Heart right ventricle (tissue), 16 donors: ENCODE data around the gene ZIC1. TPM values are rescaled to one million over a fixed set of nuclear protein-coding genes. Genes with fewer than 3 reads are reported as not detected.

Experiments used
- ATAC-seq, 8 donors: fragments of 200-7000 bp; cut with Tn5 transposase; one replicate each; pipeline ENCODE4 v1.9.1; 2020; ENCODE audit warnings: mild to moderate bottlenecking in 8 of 8, moderate library complexity in 8 of 8, moderate number of reproducible peaks in 1 of 8
- DNase-seq, 2 donors: peaks; one replicate each; pipeline ENCODE4 v3.0.0-alpha.2; 2020
- H3K27ac ChIP-seq, 10 donors: fragments of 200-600 bp; sonication (generic) in 2 of 10; one replicate each; pipeline versions ENCODE4 v1.5.0 to v1.8.0; 2020 to 2022; ENCODE audit warnings: mild to moderate bottlenecking in 3 of 10
- H3K27me3 ChIP-seq, 7 donors: fragments of 200-600 bp; one replicate each; pipeline ENCODE4 v1.8.0; 2021 to 2022; ENCODE audit warnings: mild to moderate bottlenecking in 2 of 7
- H3K36me3 ChIP-seq, 9 donors: fragments of 200-600 bp; sonication (generic) in 1 of 9; one replicate each; pipeline versions ENCODE4 v1.5.0 to v1.8.0; 2020 to 2022; ENCODE audit warnings: mild to moderate bottlenecking in 2 of 9
- H3K4me1 ChIP-seq, 9 donors: fragments of 200-600 bp; sonication (generic) in 1 of 9; one replicate each; pipeline versions ENCODE4 v1.5.0 to v1.8.0; 2020 to 2022; ENCODE audit warnings: mild to moderate bottlenecking in 4 of 9
- H3K4me3 ChIP-seq, 10 donors: fragments of 200-600 bp; sonication (generic) in 2 of 10; one replicate each; pipeline versions ENCODE4 v1.5.0 to v1.8.0; 2020 to 2022; ENCODE audit warnings: mild to moderate bottlenecking in 7 of 10, moderate library complexity in 2 of 10
- H3K9me3 ChIP-seq, 11 donors: fragments of 200-600 bp in 10 of 11; sonication (generic) in 2 of 11; one replicate each; pipeline versions ENCODE4 v1.5.0 to v1.8.0; 2013 to 2022; ENCODE audit warnings: mild to moderate bottlenecking in 2 of 11, control low read depth in 1 of 11, moderate library complexity in 1 of 11
- WGBS, 2 donors: extraction: QIAGEN DNeasy Blood & Tissue Kit; methylation state at CpG; one replicate each; pipeline ENCODE4 v1.1.7; 2013; ENCODE audit warnings: inconsistent platforms in 1 of 2; 5-methylcytosine and 5-hydroxymethylcytosine counted together
- intact Hi-C, 10 donors: fragments of 100-400 bp; cut with DNase I; formaldehyde crosslinking; loops; one replicate each; pipeline versions ENCODE4 v1.11.1 to v1.14.2; 2022
- polyA plus RNA-seq, 2 donors: library from polyadenylated mRNA; stranded (reverse); fragments of 200-250 nt; gene quantifications; one replicate each; pipeline ENCODE4 v1.2.3, GENCODE V29; 2013
- total RNA-seq, 10 donors: library from RNA; stranded (reverse); fragmentation: NEBNext Ultra II Directional in 3 of 10; extraction: Animal tissue kit (Norgen Biotek cat#: 25700) in 3 of 10; gene quantifications; one replicate each; pipeline versions ENCODE4 v1.2.1 to v1.2.4, GENCODE V29; 2021 to 2023
- TF ChIP-seq, protein P1 (sequence below), 9 donors: fragments of 200-600 bp; sonication (generic) in 2 of 9; IDR thresholded peaks; one replicate each; pipeline versions ENCODE4 v1.5.0 to v1.8.0; 2021 to 2022; ENCODE audit warnings: antibody characterized with exemption in 9 of 9, mild to moderate bottlenecking in 5 of 9, moderate library complexity in 1 of 9
- donor health status: Arrhythmogenic right ventricular cardiomyopathy.
- donor health status: ischemic (EF 13 %, LVEDD 7.1; RV severe dilation, severe dysfunction).
- donor health status: healthy with polysubstance abuse.
- donor health status: DM: no; HTN: yes; CAD: no.
- donor health status: DM: no; HTN: no; CAD: no.
- donor health status: ischemic (EF 25% LVEDD 6.9; RV normal size, moderate dysfunction).
- donor health status: ischemic (EF 25% LVEDD 5.7; RV mildly dilated, moderate dysfunction).
- donor health status: healthy.
- donor health status: DM: yes; HTN: yes; CAD: no.
- donor health status: Ischemic cardiomyopathy.
- donor health status: ischemic (EF 35%, LVEDD 5.7; RV mildly dilated, moderate dysfunction).
- donor health status: nonischemic (EF 11% LVEDD 7.7; RV severe dilation, severe dysfunction).
- donor health status: DM: yes; HTN: yes; CAD: no.
- donor health status: PGD.
- donor health status: ischemic (EF 29% LVEDD 5.4; RV normal size, mild dysfunction).
- donor health status: nonischemic (EF 23%, LVEDD 6.1; RV moderate dilation, normal function).

The ZIC1 gene
- total and polyA plus RNA-seq, 12 donors = not detected

DNA sequence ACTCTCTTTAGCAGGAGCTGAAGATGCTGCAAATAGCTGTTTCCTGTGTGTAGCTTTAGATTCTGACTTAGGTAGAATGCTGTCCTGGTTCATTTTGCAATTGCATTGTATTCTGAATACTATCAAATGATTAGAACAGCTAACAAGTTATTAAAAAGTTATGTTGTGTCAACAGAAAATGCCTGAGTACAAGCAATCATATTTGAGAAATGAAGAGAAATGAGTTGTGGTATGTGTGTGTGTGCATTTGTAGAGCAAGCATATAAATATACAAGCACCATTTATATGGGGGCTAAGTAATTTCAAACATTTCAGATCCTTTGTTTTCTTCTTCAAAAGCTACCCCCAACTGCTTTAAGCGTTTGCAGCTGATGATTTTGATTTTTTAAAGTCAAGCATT, 7.8 kb downstream of the ZIC1 start:
- H3K27ac ChIP-seq = no peak overlapping the region
- peaks cover 39 to 100% (median 99%) of the 10 kb centered on the region in 7 donors for H3K27me3 ChIP-seq
- TF ChIP-seq, protein P1, sequence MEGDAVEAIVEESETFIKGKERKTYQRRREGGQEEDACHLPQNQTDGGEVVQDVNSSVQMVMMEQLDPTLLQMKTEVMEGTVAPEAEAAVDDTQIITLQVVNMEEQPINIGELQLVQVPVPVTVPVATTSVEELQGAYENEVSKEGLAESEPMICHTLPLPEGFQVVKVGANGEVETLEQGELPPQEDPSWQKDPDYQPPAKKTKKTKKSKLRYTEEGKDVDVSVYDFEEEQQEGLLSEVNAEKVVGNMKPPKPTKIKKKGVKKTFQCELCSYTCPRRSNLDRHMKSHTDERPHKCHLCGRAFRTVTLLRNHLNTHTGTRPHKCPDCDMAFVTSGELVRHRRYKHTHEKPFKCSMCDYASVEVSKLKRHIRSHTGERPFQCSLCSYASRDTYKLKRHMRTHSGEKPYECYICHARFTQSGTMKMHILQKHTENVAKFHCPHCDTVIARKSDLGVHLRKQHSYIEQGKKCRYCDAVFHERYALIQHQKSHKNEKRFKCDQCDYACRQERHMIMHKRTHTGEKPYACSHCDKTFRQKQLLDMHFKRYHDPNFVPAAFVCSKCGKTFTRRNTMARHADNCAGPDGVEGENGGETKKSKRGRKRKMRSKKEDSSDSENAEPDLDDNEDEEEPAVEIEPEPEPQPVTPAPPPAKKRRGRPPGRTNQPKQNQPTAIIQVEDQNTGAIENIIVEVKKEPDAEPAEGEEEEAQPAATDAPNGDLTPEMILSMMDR (IDR thresholded peaks at IDR 0.05) = no peak
- ATAC-seq (no peak), DNase-seq (no peak)
- intact Hi-C loops = no loop called here
- peaks cover 4 to 36% (median 20%) of the 10 kb centered on the region in 9 donors for H3K4me1 ChIP-seq
- peaks cover 0 to 2% (median 0%) of the 10 kb centered on the region in 11 donors for H3K9me3 ChIP-seq
- no peak overlapping the region for H3K4me3 ChIP-seq
- H3K36me3 ChIP-seq = no peaks in the 10 kb centered on the region
- WGBS, 2 donors = 31 to 32% methylated on average over 1 of the region's 1 CpG

GRCh38 chr3:147417551-147418295, 8.6 kb downstream of the ZIC1 start:
- no peak overlapping the region for H3K4me3 ChIP-seq
- peaks cover 39 to 100% (median 99%) of the 10 kb centered on the region in 7 donors for H3K27me3 ChIP-seq
- H3K9me3 ChIP-seq = peaks cover 0 to 2% (median 0%) of the 10 kb centered on the region in 11 donors
- 40 to 46% methylated on average over 7 of the region's 7 CpGs for WGBS, 2 donors
- intact Hi-C loops = no loop called here
- no peak for DNase-seq
- no peak overlapping the region for H3K27ac ChIP-seq
- H3K4me1 ChIP-seq = peaks cover 4 to 28% (median 18%) of the 10 kb centered on the region in 9 donors
- ATAC-seq = no peak
- H3K36me3 ChIP-seq = no peaks in the 10 kb centered on the region
- TF ChIP-seq, protein P1 (IDR thresholded peaks at IDR 0.05) = no peak

DNA sequence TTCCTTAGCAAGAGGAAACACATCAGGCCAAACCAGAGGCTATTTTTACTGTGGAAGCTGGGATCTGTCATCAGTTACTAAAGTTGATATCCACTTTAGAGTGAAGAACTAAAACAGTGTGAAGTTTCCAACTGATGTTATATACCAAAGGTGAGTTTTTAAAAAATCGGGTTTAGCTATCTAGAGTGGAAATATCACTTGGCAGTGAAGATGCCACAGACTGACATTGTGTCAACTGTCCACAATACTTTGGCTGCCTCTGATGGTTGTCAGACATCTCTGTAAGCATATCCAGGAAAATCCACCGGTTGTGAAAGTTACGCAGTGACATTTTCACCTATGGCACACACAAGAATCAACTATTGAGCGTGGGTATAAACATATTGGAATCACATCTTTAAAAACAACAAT, 9.2 kb downstream of the ZIC1 start:
- Histone ChIP-seq H3K4me3 (no peak overlapping the region), H3K27me3 (peaks cover 40 to 100% (median 99%) of the 10 kb centered on the region in 7 donors), H3K4me1 (peaks cover 4 to 21% (median 12%) of the 10 kb centered on the region in 9 donors), H3K27ac (no peak overlapping the region), H3K9me3 (peaks cover 0 to 2% (median 0%) of the 10 kb centered on the region in 11 donors), H3K36me3 (no peaks in the 10 kb centered on the region)
- WGBS, 2 donors = 20 to 25% methylated on average over 4 of the region's 4 CpGs
- no peak for ATAC-seq
- intact Hi-C loops = no loop called here
- TF ChIP-seq, protein P1 (IDR thresholded peaks at IDR 0.05) = no peak
- no peak for DNase-seq

GRCh38 chr3:147418808-147419701, 9.9 kb downstream of the ZIC1 start:
- Histone ChIP-seq H3K36me3 (no peaks in the 10 kb centered on the region), H3K4me3 (peak overlapping the region in 5 of 10 donors; percentile 3 to 29 (median 14)), H3K9me3 (peaks cover 0 to 2% (median 0%) of the 10 kb centered on the region in 11 donors), H3K27ac (no peak overlapping the region), H3K27me3 (peaks cover 40 to 100% (median 100%) of the 10 kb centered on the region in 7 donors), H3K4me1 (peaks cover 4 to 22% (median 9%) of the 10 kb centered on the region in 9 donors)
- ATAC-seq (peak in 1 of 8 donors; percentile 19), DNase-seq (no peak)
- TF ChIP-seq, protein P1 (IDR thresholded peaks at IDR 0.05) = no peak
- intact Hi-C loops = no loop called here
- WGBS, 2 donors = 2 to 3% methylated on average over 54 of the region's 54 CpGs
